Measurements from ENCODE around the gene BATF. TPM values are rescaled to one million over a fixed set of nuclear protein-coding genes. Genes with fewer than 3 reads are reported as not detected.

BATF gene
- total RNA-seq, 4 donors from 2014 or later: 3.1 to 28.1 (median 5.9) TPM; not detected in 1

- peaks cover 0 to 3% (median 0%) of the 10 kb centered on the region in 3 donors for H3K36me3 ChIP-seq
- no peak for DNase-seq
Observed at GRCh38 chr14:75589931-75590330, 67.7 kb downstream of the BATF start.

GRCh38 chr14:75591331-75591946 lies 69.2 kb downstream of the BATF start:
- Histone ChIP-seq H3K4me3 (no peak overlapping the region), H3K36me3 (peaks cover 0 to 3% (median 0%) of the 10 kb centered on the region in 3 donors), H3K9me3 (no peaks in the 10 kb centered on the region), H3K4me1 (no peaks in the 10 kb centered on the region), H3K27me3 (no peaks in the 10 kb centered on the region), H3K27ac (no peak overlapping the region)
- no peak for DNase-seq
- TF ChIP-seq CTCF (IDR thresholded peaks at IDR 0.05) (no peak), POLR2A (IDR thresholded peaks at IDR 0.05) (no peak)

More at GRCh38 chr14:75589931-75590330, 67.7 kb downstream of the BATF start:
- H3K27me3 ChIP-seq: no peaks in the 10 kb centered on the region
- H3K9me3 ChIP-seq: no peaks in the 10 kb centered on the region
- no peak overlapping the region for H3K4me3 ChIP-seq
- TF ChIP-seq CTCF (IDR thresholded peaks at IDR 0.05) (no peak), POLR2A (IDR thresholded peaks at IDR 0.05) (no peak)
- H3K4me1 ChIP-seq: no peaks in the 10 kb centered on the region
- no peak overlapping the region for H3K27ac ChIP-seq

- Histone ChIP-seq H3K9me3 (no peaks in the 10 kb centered on the region), H3K27ac (no peak overlapping the region), H3K4me1 (no peaks in the 10 kb centered on the region), H3K27me3 (no peaks in the 10 kb centered on the region), H3K4me3 (no peak overlapping the region), H3K36me3 (peaks cover 0 to 3% (median 0%) of the 10 kb centered on the region in 3 donors)
- DNase-seq: no peak
- TF ChIP-seq POLR2A (IDR thresholded peaks at IDR 0.05) (no peak), CTCF (IDR thresholded peaks at IDR 0.05) (no peak)
Observed at GRCh38 chr14:75591987-75592575, 69.8 kb downstream of the BATF start.

- no peaks in the 10 kb centered on the region for H3K9me3 ChIP-seq
- TF ChIP-seq POLR2A (IDR thresholded peaks at IDR 0.05) (no peak), CTCF (IDR thresholded peaks at IDR 0.05) (no peak)
- H3K36me3 ChIP-seq: no peaks in the 10 kb centered on the region
- no peaks in the 10 kb centered on the region for H3K4me1 ChIP-seq
- H3K27me3 ChIP-seq: no peaks in the 10 kb centered on the region
- DNase-seq: no peak
- H3K4me3 ChIP-seq: no peak overlapping the region
- H3K27ac ChIP-seq: no peak overlapping the region
Observed at GRCh38 chr14:75595226-75595625, 73.0 kb downstream of the BATF start.

Other genes with a start within 250 kb of the BATF start
- 1,000 to 10,000 TPM in 1 of 4 donors, 100 to 1,000 TPM in 3; 267 to 2,466 (median 503) TPM for gene FOS, start 243.6 kb upstream of the BATF start, total RNA-seq
- 100 to 1,000 TPM in 1 of 4 donors, 10 to 100 TPM in 3; 56.7 to 111 (median 67.2) TPM for gene JDP2, start 94.4 kb upstream of the BATF start, total RNA-seq
- gene FLVCR2, start 56.2 kb downstream of the BATF start, total RNA-seq: 100 to 1,000 TPM in 2 of 4 donors, 10 to 100 TPM in 2; 14.9 to 130 (median 98.8) TPM
- 10 to 100 TPM in 2 of 4 donors, 1 to 10 TPM in 1, not detected in 1; 8.6 to 14.9 (median 14.7) TPM for gene ERG28, start 138.4 kb downstream of the BATF start, total RNA-seq
- gene TTLL5, start 138.8 kb downstream of the BATF start, total RNA-seq: 10 to 100 TPM; 33.6 to 82.5 (median 46.4) TPM

All from Peyer's patch (tissue), 4 donors.